ENCODE data around the gene ABCF2. TPM values are rescaled to one million over a fixed set of nuclear protein-coding genes. Genes with fewer than 3 reads are reported as not detected.

ABCF2 gene
- total and polyA plus RNA-seq, 4 donors, result 6.3 to 15.6 (median 10.5) TPM

GRCh38 chr7:151176401-151176800 lies 50.6 kb downstream of the ABCF2 start:
- H3K4me3 ChIP-seq (ENCODE audit: low read depth in 1 of 3, low read length in 3 of 3), result no peak overlapping the region
- peaks cover 0 to 3% (median 0%) of the 10 kb centered on the region in 4 donors for H3K4me1 ChIP-seq (ENCODE audit: control insufficient read depth in 4 of 4, insufficient read depth in 4 of 4, low read length in 3 of 4)
- H3K36me3 ChIP-seq (ENCODE audit: control insufficient read depth in 4 of 4, insufficient read depth in 3 of 4, low read depth in 1 of 4, low read length in 3 of 4), result no peaks in the 10 kb centered on the region
- no peak for DNase-seq (ENCODE audit: low spot score)
- 89% methylated on average over 9 of the region's 9 CpGs for WGBS
- TF ChIP-seq YY1 (IDR thresholded peaks at IDR 0.05) (no peak), FOXA2 (IDR thresholded peaks at IDR 0.05) (no peak), EGR1 (IDR thresholded peaks at IDR 0.05; ENCODE audit: low read depth in 2 of 2) (no peak), REST (IDR thresholded peaks at IDR 0.05) (no peak), HNF4A (conservative IDR thresholded peaks at IDR 0.05) (no peak), JUND (IDR thresholded peaks at IDR 0.05) (no peak), TAF1 (conservative IDR thresholded peaks at IDR 0.05) (no peak), FOXA1 (IDR thresholded peaks at IDR 0.05) (no peak), HNF4G (IDR thresholded peaks at IDR 0.05) (no peak), CTCF (IDR thresholded peaks at IDR 0.05; ENCODE audit: low read depth, low read length, missing input control) (no peak), RAD21 (IDR thresholded peaks at IDR 0.05) (no peak), SP1 (IDR thresholded peaks at IDR 0.05) (no peak), ZBTB33 (IDR thresholded peaks at IDR 0.05) (no peak), RXRA (IDR thresholded peaks at IDR 0.05) (no peak), GABPA (IDR thresholded peaks at IDR 0.05 in 1 of 2, conservative IDR thresholded peaks at IDR 0.05 in 1 of 2) (no peak), MAX (IDR thresholded peaks at IDR 0.05) (no peak), NR2F2 (IDR thresholded peaks at IDR 0.05) (no peak), ATF3 (IDR thresholded peaks at IDR 0.05) (no peak)
- no peak overlapping the region for H3K27ac ChIP-seq (ENCODE audit: low read depth in 1 of 2, low read length in 2 of 2)
- H3K9ac ChIP-seq (ENCODE audit: low read depth in 1 of 2, low read length in 2 of 2), result no peak overlapping the region
- no peaks in the 10 kb centered on the region for H3K9me3 ChIP-seq (ENCODE audit: control insufficient read depth in 4 of 4, low read length in 3 of 4)
- H3K27me3 ChIP-seq (ENCODE audit: control insufficient read depth in 4 of 4, insufficient read depth in 4 of 4, low read length in 3 of 4), result no peaks in the 10 kb centered on the region
